Measurements from ENCODE around the gene BACH2.

Gene BACH2

DNA sequence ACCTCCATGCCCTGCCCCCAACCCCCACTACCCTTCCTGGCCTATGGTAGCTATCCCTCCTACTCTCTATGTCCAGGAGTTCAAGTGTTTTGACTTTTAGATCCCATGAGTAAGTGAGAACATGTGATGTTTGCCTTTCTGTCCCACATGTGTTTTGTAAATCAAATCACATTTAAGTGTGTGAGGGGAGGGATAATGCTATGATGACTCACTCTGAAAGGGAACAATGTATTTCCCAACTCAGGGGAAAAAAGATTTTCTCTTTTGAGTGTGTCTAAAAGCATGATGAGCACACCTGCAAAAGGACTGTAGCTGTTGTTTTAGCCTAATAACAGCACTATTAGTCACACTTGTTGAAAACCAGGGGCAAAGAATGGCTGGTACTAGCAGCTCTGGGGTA is 208.6 kb downstream of the BACH2 start:
- Histone ChIP-seq H3K27me3 (ENCODE audit: control insufficient read depth, insufficient read depth, low read length) (no peaks in the 10 kb centered on the region), H3K9me3 (ENCODE audit: control insufficient read depth, insufficient read depth, low read depth, low read length) (no peaks in the 10 kb centered on the region), H3K27ac (ENCODE audit: low read depth, low read length) (no peak overlapping the region), H3K4me1 (ENCODE audit: control insufficient read depth, insufficient read depth, low read length) (no peaks in the 10 kb centered on the region), H3K4me3 (ENCODE audit: low read depth, low read length) (no peak overlapping the region), H3K36me3 (ENCODE audit: control insufficient read depth, insufficient read depth, low read length) (no peaks in the 10 kb centered on the region), H3K9ac (ENCODE audit: low read length) (no peak overlapping the region)

DNA sequence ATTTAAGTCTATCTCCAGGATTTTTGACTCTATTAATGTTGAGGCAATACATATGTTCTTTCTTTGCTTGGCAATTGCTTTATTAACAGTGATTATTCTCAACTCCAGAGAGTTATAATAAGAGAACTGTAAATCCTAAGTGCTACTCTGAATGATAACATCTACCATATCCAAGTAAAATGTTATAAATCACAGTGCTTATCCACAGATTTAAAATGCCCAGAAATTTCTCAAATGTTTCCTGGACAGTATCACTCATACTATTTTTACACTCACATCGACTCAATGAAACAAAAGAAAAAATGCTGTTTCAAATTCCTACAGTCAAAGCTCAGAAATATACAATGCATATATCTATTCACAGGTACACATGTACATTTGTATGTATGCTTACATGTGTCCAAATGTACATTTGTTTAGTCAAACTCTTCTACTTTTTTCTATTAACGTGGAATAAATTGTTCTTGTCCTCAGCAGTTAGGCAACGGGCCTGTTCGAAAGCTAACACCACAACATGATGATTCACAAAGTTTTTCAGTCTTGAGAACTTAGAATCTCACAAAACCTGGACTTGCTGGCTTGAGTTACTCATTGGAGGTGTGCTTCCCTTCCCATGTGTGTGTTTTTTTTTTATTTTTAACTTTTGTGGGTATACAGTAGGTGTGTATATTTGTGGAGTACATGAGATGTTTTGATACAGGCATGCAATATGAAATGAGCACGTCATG is 209.4 kb downstream of the BACH2 start:
- Histone ChIP-seq H3K4me3 (ENCODE audit: low read depth, low read length) (no peak overlapping the region), H3K27me3 (ENCODE audit: control insufficient read depth, insufficient read depth, low read length) (no peaks in the 10 kb centered on the region), H3K9me3 (ENCODE audit: control insufficient read depth, insufficient read depth, low read depth, low read length) (no peaks in the 10 kb centered on the region), H3K27ac (ENCODE audit: low read depth, low read length) (no peak overlapping the region), H3K9ac (ENCODE audit: low read length) (no peak overlapping the region), H3K36me3 (ENCODE audit: control insufficient read depth, insufficient read depth, low read length) (no peaks in the 10 kb centered on the region), H3K4me1 (ENCODE audit: control insufficient read depth, insufficient read depth, low read length) (no peaks in the 10 kb centered on the region)

DNA sequence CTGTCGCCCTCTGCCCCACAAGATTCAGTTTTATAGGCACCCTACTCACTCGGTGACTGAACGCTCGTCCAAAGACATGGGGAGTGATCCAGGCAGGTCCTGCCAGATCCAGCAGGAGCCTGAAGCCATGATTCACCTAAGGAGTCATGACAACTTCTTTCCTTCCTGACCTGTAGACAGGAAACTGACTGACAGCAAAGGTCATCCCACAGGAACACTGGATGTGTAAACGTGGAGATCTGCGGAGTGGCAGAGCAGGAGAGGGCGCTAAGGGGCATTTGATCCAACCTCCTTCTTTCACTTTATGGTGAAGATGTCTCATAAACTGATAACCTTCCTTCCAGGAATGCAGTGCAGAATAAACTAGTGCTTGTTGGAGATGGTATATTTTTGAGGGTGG is 210.1 kb downstream of the BACH2 start:
- no peaks in the 10 kb centered on the region for H3K36me3 ChIP-seq (ENCODE audit: control insufficient read depth, insufficient read depth, low read length)
- no peak overlapping the region for H3K4me3 ChIP-seq (ENCODE audit: low read depth, low read length)
- no peak overlapping the region for H3K9ac ChIP-seq (ENCODE audit: low read length)
- H3K27me3 ChIP-seq (ENCODE audit: control insufficient read depth, insufficient read depth, low read length), result no peaks in the 10 kb centered on the region
- H3K9me3 ChIP-seq (ENCODE audit: control insufficient read depth, insufficient read depth, low read depth, low read length), result no peaks in the 10 kb centered on the region
- no peaks in the 10 kb centered on the region for H3K4me1 ChIP-seq (ENCODE audit: control insufficient read depth, insufficient read depth, low read length)
- no peak overlapping the region for H3K27ac ChIP-seq (ENCODE audit: low read depth, low read length)

DNA sequence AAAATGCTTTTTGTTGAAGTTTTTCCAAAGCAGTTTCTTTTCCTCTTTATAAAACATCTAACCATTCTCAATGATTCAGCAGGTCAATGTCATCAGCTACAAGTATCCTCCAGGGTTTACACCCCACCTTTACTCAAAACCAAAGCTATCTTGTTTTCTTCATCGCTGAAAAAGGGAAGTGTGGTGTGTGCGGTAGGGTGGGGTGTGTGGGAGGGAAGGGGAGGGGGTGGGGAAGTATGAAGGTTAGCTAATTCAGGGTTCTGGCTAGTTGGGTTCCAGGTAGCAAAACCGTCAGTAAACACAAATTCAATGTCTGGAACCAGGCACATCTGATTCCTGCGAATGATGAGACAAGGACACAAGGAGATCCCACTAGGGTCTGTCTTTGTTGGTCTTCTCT is 212.8 kb downstream of the BACH2 start:
- no peak overlapping the region for H3K4me3 ChIP-seq (ENCODE audit: low read depth, low read length)
- no peak overlapping the region for H3K27ac ChIP-seq (ENCODE audit: low read depth, low read length)
- H3K27me3 ChIP-seq (ENCODE audit: control insufficient read depth, insufficient read depth, low read length), result no peaks in the 10 kb centered on the region
- no peak overlapping the region for H3K9ac ChIP-seq (ENCODE audit: low read length)
- H3K9me3 ChIP-seq (ENCODE audit: control insufficient read depth, insufficient read depth, low read depth, low read length), result no peaks in the 10 kb centered on the region
- no peaks in the 10 kb centered on the region for H3K36me3 ChIP-seq (ENCODE audit: control insufficient read depth, insufficient read depth, low read length)
- H3K4me1 ChIP-seq (ENCODE audit: control insufficient read depth, insufficient read depth, low read length), result peaks cover 7% of the 10 kb centered on the region; the same call in 1 of the 2 replicates

DNA sequence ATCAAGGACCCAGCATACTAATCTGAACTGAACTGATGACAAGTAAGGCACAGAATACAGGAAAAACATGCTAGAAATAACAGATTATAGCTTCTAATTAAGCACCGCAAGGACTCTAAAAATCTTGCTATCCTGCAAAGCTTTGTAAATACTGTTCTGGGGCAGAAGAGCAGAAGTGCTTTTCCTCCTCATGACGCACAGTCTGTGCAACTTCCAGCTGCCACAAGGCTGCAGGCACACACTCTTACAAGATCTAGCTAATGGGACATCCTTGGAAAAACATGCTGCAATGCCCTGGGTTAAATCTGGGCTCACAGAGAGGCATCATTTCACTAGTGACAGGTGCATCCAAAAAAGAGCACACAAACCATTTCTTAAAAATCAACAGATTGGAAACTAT is 213.8 kb downstream of the BACH2 start:
- Histone ChIP-seq H3K9ac (ENCODE audit: low read length) (no peak overlapping the region), H3K27me3 (ENCODE audit: control insufficient read depth, insufficient read depth, low read length) (no peaks in the 10 kb centered on the region), H3K36me3 (ENCODE audit: control insufficient read depth, insufficient read depth, low read length) (no peaks in the 10 kb centered on the region), H3K27ac (ENCODE audit: low read depth, low read length) (no peak overlapping the region), H3K4me1 (ENCODE audit: control insufficient read depth, insufficient read depth, low read length) (peaks cover 10% of the 10 kb centered on the region; the same call in 1 of the 2 replicates), H3K4me3 (ENCODE audit: low read depth, low read length) (no peak overlapping the region), H3K9me3 (ENCODE audit: control insufficient read depth, insufficient read depth, low read depth, low read length) (no peaks in the 10 kb centered on the region)

DNA sequence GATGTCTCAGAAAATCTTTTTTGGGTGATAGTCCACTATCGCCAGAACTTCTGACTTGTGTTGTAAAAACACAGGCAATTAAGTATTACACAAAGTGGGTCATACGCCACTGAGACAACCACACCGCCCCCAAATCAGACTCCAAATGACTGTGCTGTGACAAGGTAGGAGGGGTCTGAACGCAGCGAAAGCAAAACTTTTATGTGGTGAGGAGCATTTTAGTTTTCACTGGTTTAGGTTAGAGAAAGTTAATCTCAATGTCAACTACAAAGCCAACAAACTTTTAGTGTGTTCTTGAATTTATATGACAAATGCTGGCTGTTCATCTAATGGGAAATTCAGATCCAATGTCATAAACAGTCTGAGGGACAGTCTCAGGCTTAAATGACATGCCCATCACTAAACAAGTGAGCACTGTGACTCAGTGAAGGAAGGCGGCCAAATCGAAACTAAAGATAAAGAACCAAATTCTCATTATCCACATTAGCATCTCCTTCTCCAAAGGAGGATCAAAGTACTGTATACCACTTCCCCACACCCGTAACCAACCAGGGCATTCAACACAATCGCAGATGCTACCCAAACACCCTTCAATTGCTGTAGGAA is 215.7 kb downstream of the BACH2 start:
- Histone ChIP-seq H3K4me1 (ENCODE audit: control insufficient read depth, insufficient read depth, low read length) (peaks cover 10% of the 10 kb centered on the region; the same call in 1 of the 2 replicates), H3K9ac (ENCODE audit: low read length) (no peak overlapping the region), H3K9me3 (ENCODE audit: control insufficient read depth, insufficient read depth, low read depth, low read length) (no peaks in the 10 kb centered on the region), H3K27ac (ENCODE audit: low read depth, low read length) (no peak overlapping the region), H3K4me3 (ENCODE audit: low read depth, low read length) (no peak overlapping the region), H3K27me3 (ENCODE audit: control insufficient read depth, insufficient read depth, low read length) (no peaks in the 10 kb centered on the region), H3K36me3 (ENCODE audit: control insufficient read depth, insufficient read depth, low read length) (no peaks in the 10 kb centered on the region)

DNA sequence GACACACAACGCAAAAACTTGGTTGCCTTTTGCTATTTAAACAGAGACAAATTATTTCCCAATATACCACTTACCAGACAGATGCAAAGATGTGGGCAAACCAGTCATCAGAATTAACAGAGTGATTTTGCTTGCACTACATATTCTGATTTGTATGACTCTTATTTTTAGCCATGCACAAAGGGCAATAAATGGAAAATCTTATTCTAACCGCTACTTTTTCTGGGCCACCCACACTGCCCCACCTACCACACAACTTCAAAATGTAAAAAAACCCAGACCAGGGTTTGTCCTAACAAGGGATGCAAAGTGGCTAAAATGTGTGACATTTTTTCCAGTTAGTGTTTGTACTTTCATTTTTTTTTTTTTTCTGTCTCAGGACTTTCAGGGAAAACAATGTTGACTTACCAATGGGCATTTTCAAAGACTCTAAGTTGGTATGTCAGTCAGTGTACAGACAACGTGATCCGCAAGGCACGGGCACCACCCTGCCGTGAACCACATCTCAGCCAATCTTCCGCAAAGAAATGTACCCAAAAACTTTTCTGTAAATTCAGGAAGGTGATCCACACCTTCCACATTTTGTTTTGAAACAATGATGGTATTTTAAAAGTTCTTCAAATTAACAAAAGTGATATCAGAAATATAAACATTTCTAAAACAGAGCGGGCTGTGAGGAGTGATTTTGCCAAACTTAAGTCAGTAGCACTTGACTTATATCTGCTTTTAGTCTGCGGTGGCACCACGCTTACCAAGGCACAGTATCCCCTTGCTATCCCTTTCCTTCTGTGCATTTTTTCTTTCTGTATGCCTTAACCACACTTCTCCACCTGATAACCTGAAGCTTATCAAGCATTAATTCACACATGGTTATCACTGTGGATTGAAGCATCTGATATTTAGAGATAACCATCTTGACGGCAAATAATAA is 216.8 kb downstream of the BACH2 start:
- Histone ChIP-seq H3K36me3 (ENCODE audit: control insufficient read depth, insufficient read depth, low read length) (no peaks in the 10 kb centered on the region), H3K27me3 (ENCODE audit: control insufficient read depth, insufficient read depth, low read length) (no peaks in the 10 kb centered on the region), H3K4me1 (ENCODE audit: control insufficient read depth, insufficient read depth, low read length) (peaks cover 10% of the 10 kb centered on the region; the same call in 1 of the 2 replicates), H3K4me3 (ENCODE audit: low read depth, low read length) (no peak overlapping the region), H3K9ac (ENCODE audit: low read length) (no peak overlapping the region), H3K27ac (ENCODE audit: low read depth, low read length) (no peak overlapping the region), H3K9me3 (ENCODE audit: control insufficient read depth, insufficient read depth, low read depth, low read length) (no peaks in the 10 kb centered on the region)

DNA sequence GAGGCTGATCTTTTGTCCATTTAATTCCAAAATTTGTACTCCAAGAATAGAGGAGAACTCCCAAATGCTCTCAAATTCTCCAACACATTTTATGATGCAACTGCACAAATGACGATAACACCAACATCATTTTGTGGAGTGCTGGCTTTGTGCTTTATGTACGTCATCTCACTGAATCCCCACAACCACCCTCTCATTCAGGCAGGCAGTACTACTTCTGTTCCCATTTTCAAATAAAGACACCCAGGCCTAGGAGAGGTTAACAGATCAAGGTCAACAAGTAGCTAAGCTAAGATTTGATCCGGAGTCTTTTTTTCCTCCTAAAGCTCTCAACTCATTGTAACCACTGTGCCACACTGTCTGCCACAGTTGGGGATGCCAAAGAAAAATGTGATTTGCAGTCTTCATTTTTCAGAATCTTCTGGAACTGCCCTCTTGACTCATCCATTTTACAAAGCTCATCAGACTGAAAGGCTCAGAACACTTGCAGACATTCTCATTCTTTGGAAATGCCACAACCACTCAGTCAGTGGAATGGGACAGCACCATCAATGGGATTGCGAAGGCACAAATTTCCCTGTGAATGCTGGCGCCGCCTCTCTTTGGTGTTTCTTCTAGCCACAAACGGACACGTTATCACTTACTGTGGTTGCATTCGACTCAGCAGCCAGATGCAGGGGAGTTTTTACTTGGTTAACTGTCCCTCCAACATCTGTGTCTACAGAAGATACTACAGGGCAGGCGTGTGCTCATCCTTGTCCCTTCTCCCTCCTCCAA is 217.9 kb downstream of the BACH2 start:
- H3K4me1 ChIP-seq (ENCODE audit: control insufficient read depth, insufficient read depth, low read length), result peaks cover 10% of the 10 kb centered on the region; the same call in 1 of the 2 replicates
- H3K4me3 ChIP-seq (ENCODE audit: low read depth, low read length), result no peak overlapping the region
- no peak overlapping the region for H3K9ac ChIP-seq (ENCODE audit: low read length)
- H3K27me3 ChIP-seq (ENCODE audit: control insufficient read depth, insufficient read depth, low read length), result no peaks in the 10 kb centered on the region
- H3K36me3 ChIP-seq (ENCODE audit: control insufficient read depth, insufficient read depth, low read length), result no peaks in the 10 kb centered on the region
- no peak overlapping the region for H3K27ac ChIP-seq (ENCODE audit: low read depth, low read length)
- H3K9me3 ChIP-seq (ENCODE audit: control insufficient read depth, insufficient read depth, low read depth, low read length), result no peaks in the 10 kb centered on the region

DNA sequence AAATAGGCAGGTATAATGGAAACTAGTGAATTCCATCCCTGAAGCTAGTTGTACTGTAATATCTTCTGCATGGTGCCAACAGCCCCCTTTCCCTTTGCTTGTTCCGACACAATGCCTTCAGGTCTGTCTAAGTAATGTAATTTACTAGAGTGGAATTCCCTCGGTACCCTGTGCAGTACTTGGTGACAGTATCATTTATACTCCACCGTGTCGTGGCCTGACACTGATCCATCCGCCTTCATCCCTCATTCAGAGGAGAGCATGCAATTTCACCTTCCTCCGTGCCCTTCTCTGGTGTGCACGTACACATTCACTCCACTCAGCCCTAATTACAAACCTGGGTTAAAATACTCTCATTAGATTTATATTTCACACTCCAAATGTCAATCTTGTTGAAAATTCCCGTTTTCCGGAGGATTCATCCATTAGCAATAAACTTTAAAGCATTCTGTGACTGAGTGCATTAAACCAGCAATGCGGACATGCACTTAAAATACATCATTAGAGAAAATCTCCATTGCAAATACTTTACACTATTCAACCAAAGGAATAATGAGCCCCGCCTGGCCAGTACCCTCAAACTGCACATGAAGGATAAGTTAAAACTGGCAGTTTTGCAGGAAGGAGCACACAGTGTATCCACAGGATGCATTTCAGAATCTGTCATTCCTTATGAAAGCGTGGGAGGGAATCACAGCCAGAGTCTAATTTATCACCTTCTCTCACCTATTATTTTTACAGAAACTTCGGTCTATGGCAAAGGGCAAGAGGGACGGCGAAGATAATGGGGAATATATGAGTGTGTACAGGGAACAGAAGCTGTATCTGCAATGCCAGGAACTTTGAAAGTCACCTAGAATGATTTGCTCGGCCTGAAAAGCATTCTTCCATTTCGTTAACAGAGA is 219.9 kb downstream of the BACH2 start:
- H3K27me3 ChIP-seq (ENCODE audit: control insufficient read depth, insufficient read depth, low read length), result no peaks in the 10 kb centered on the region
- no peaks in the 10 kb centered on the region for H3K9me3 ChIP-seq (ENCODE audit: control insufficient read depth, insufficient read depth, low read depth, low read length)
- H3K9ac ChIP-seq (ENCODE audit: low read length), result no peak overlapping the region
- H3K4me3 ChIP-seq (ENCODE audit: low read depth, low read length), result no peak overlapping the region
- no peaks in the 10 kb centered on the region for H3K36me3 ChIP-seq (ENCODE audit: control insufficient read depth, insufficient read depth, low read length)
- no peak overlapping the region for H3K27ac ChIP-seq (ENCODE audit: low read depth, low read length)
- peaks cover 10% of the 10 kb centered on the region; the same call in 1 of the 2 replicates for H3K4me1 ChIP-seq (ENCODE audit: control insufficient read depth, insufficient read depth, low read length)

Measured in HUES6 (cell line).